ENCODE results near the gene ARMCX1. TPM values are rescaled to one million over a fixed set of nuclear protein-coding genes. Genes with fewer than 3 reads are reported as not detected.

The ARMCX1 gene
- total RNA-seq, 1 experiment from 2014 or later = 22.4 TPM

- Histone ChIP-seq H2BK15ac (ENCODE audit: low read depth, low read length) (no peak overlapping the region), H3K79me2 (ENCODE audit: insufficient read depth, low read length) (no peaks in the 10 kb centered on the region), H2AK5ac (ENCODE audit: insufficient read length, low read length) (no peak overlapping the region), H2AFZ (ENCODE audit: low read length) (no peak overlapping the region), H4K5ac (ENCODE audit: insufficient read length, low read depth, low read length) (no peak overlapping the region), H3K14ac (ENCODE audit: insufficient read depth, low read length) (no peak overlapping the region), H3K4me1 (ENCODE audit: insufficient read depth, low read length) (no peaks in the 10 kb centered on the region), H4K91ac (ENCODE audit: insufficient read length, low read depth, low read length) (no peak overlapping the region), H3K27ac (ENCODE audit: insufficient read length, low read depth, low read length) (no peak overlapping the region), H3K18ac (ENCODE audit: insufficient read length, low read depth, low read length) (no peak overlapping the region), H3K27me3 (ENCODE audit: insufficient read depth, low read length) (no peaks in the 10 kb centered on the region), H3K79me1 (ENCODE audit: insufficient read depth, low read depth, low read length, poor library complexity, severe bottlenecking) (no peaks in the 10 kb centered on the region), H3K4me2 (ENCODE audit: insufficient read depth, insufficient read length, low read length) (no peak overlapping the region), H2BK12ac (ENCODE audit: insufficient read length, low read depth, low read length) (no peak overlapping the region), H3K9ac (ENCODE audit: extremely low read depth, insufficient read length, low read length) (no peak overlapping the region), H4K20me1 (ENCODE audit: control insufficient read depth, insufficient read depth, insufficient read length) (no peaks in the 10 kb centered on the region), H3T11ph (ENCODE audit: low read length) (no peak overlapping the region), H2BK20ac (ENCODE audit: low read depth, low read length, poor library complexity, severe bottlenecking) (no peak overlapping the region), H3K4ac (ENCODE audit: low read depth, low read length) (no peak overlapping the region), H2BK120ac (ENCODE audit: low read depth, low read length, poor library complexity, severe bottlenecking) (no peak overlapping the region), H3K23ac (ENCODE audit: insufficient read length, low read depth, low read length) (no peak overlapping the region), H3K23me2 (ENCODE audit: insufficient read length, low read depth, low read length, poor library complexity, severe bottlenecking) (no peaks in the 10 kb centered on the region), H3K56ac (ENCODE audit: insufficient read length, low read depth, low read length) (no peak overlapping the region), H3K9me3 (ENCODE audit: control insufficient read depth, low read depth, low read length) (peaks cover 16% of the 10 kb centered on the region), H4K8ac (replicated peaks; ENCODE audit: insufficient read length, low read depth, low read length) (no peak overlapping the region), H2BK5ac (ENCODE audit: insufficient read length, low read length) (no peak overlapping the region)
- DNase-seq = no peak
- peaks cover 0 to 14% (median 6%) of the 10 kb centered on the region in 3 experiments; a peak in 5 of 7 replicates for H3K36me3 Mint-ChIP-seq (ENCODE audit: insufficient read depth in 1 of 3, low read depth in 3 of 3)
- no CpG with 5 or more reads among the region's 2 CpGs for WGBS (ENCODE audit: extremely low coverage, insufficient read length, low lambda C conversion rate)
- H3K27me3 Mint-ChIP-seq (ENCODE audit: low read depth) = peaks cover 2% of the 10 kb centered on the region
- TF ChIP-seq CTCF (conservative IDR thresholded peaks at IDR 0.05) = no peak
- no peak overlapping the region for H3K4me3 Mint-ChIP-seq
- no peaks in the 10 kb centered on the region for H3K4me1 Mint-ChIP-seq
- H3K9me3 Mint-ChIP-seq = peaks cover 71 to 74% of the 10 kb centered on the region in 2 experiments
- H3K27ac Mint-ChIP-seq = no peak overlapping the region
These were observed 19.4 kb upstream of the ARMCX1 start for GRCh38 chrX:101530944-101531343.
